IgD-negative memory B cell (primary cell): ENCODE measurements around the gene PRSS22. TPM values are rescaled to one million over a fixed set of nuclear protein-coding genes. Genes with fewer than 3 reads are reported as not detected.

Source experiments
- H3K27ac Mint-ChIP-seq, 3 donors: one replicate each; pipeline ENCODE4 v1.8.0; 2020 to 2022; ENCODE audit warnings: mild to moderate bottlenecking in 3 of 3, mixed read lengths in 3 of 3, moderate library complexity in 1 of 3
- H3K27me3 Mint-ChIP-seq: one replicate; pipeline ENCODE4 v1.8.0; 2021; ENCODE audit warnings: mixed read lengths
- H3K36me3 Mint-ChIP-seq: one replicate; pipeline ENCODE4 v1.8.0; 2020; ENCODE audit warnings: mild to moderate bottlenecking, mixed read lengths
- H3K4me1 Mint-ChIP-seq, 3 donors: one replicate each; pipeline ENCODE4 v1.8.0; 2020 to 2022; ENCODE audit warnings: mixed read lengths in 3 of 3, mild to moderate bottlenecking in 1 of 3
- H3K4me3 Mint-ChIP-seq, 4 donors: one replicate each; pipeline ENCODE4 v1.8.0; 2020 to 2022; ENCODE audit warnings: mild to moderate bottlenecking in 4 of 4, mixed read lengths in 4 of 4, moderate library complexity in 3 of 4
- H3K9me3 Mint-ChIP-seq, 3 donors: one replicate each; pipeline ENCODE4 v1.8.0; 2020 to 2021; ENCODE audit warnings: mixed read lengths in 3 of 3, mild to moderate bottlenecking in 1 of 3
- polyA plus RNA-seq: library from polyadenylated mRNA; unstranded; fragments of 300-500 nt; fragmentation: Illumina TruSeq; gene quantifications from one replicate; pipeline ENCODE4 v1.2.3, GENCODE V29; 2021

PRSS22 gene
- polyA plus RNA-seq, 1 donor from 2014 or later, result not detected

- Mint-ChIP-seq H3K27me3 (peaks cover 7% of the 10 kb centered on the region), H3K36me3 (no peaks in the 10 kb centered on the region), H3K4me3 (peak overlapping the region in 1 of 4 donors; percentile 61), H3K4me1 (peaks cover 3 to 8% (median 5%) of the 10 kb centered on the region in 3 donors), H3K9me3 (peaks cover 0 to 4% (median 0%) of the 10 kb centered on the region in 3 donors), H3K27ac (no peak overlapping the region)
Measured at GRCh38 chr16:2865651-2866050, 7.7 kb upstream of the PRSS22 start.

- H3K27me3 Mint-ChIP-seq, result peaks cover 20% of the 10 kb centered on the region
- peaks cover 0 to 3% (median 3%) of the 10 kb centered on the region in 3 donors for H3K4me1 Mint-ChIP-seq
- no peak overlapping the region for H3K4me3 Mint-ChIP-seq
- H3K27ac Mint-ChIP-seq, result no peak overlapping the region
- H3K36me3 Mint-ChIP-seq, result no peaks in the 10 kb centered on the region
- peaks cover 0 to 4% (median 0%) of the 10 kb centered on the region in 3 donors for H3K9me3 Mint-ChIP-seq
Measured at GRCh38 chr16:2860826-2861567, 3.0 kb upstream of the PRSS22 start.

- Mint-ChIP-seq H3K9me3 (peaks cover 0 to 4% (median 0%) of the 10 kb centered on the region in 3 donors), H3K27me3 (peaks cover 20% of the 10 kb centered on the region), H3K36me3 (no peaks in the 10 kb centered on the region), H3K4me3 (no peak overlapping the region), H3K4me1 (peaks cover 2 to 3% (median 2%) of the 10 kb centered on the region in 3 donors), H3K27ac (no peak overlapping the region)
Measured at GRCh38 chr16:2859686-2860265, 1.8 kb upstream of the PRSS22 start.

- H3K4me3 Mint-ChIP-seq, result no peak overlapping the region
Measured at GRCh38 chr16:2858245-2859025, 465 bp upstream of the PRSS22 start.

GRCh38 chr16:2856686-2857450, 1.1 kb downstream of the PRSS22 start:
- Mint-ChIP-seq H3K4me1 (peaks cover 0 to 3% (median 2%) of the 10 kb centered on the region in 3 donors), H3K4me3 (no peak overlapping the region), H3K27ac (no peak overlapping the region), H3K27me3 (peaks cover 21% of the 10 kb centered on the region), H3K36me3 (no peaks in the 10 kb centered on the region), H3K9me3 (peaks cover 4 to 12% (median 4%) of the 10 kb centered on the region in 3 donors)

More at GRCh38 chr16:2858245-2859025, 465 bp upstream of the PRSS22 start:
- Mint-ChIP-seq H3K4me1 (peaks cover 0 to 3% (median 2%) of the 10 kb centered on the region in 3 donors), H3K36me3 (no peaks in the 10 kb centered on the region), H3K27ac (no peak overlapping the region), H3K9me3 (peaks cover 4 to 12% (median 4%) of the 10 kb centered on the region in 3 donors), H3K27me3 (peaks cover 20% of the 10 kb centered on the region)

GRCh38 chr16:2856061-2856670, 1.8 kb downstream of the PRSS22 start:
- peaks cover 4 to 11% (median 4%) of the 10 kb centered on the region in 3 donors for H3K9me3 Mint-ChIP-seq
- H3K4me1 Mint-ChIP-seq, result peaks cover 0 to 3% (median 2%) of the 10 kb centered on the region in 3 donors
- H3K36me3 Mint-ChIP-seq, result no peaks in the 10 kb centered on the region
- no peak overlapping the region for H3K4me3 Mint-ChIP-seq
- H3K27ac Mint-ChIP-seq, result no peak overlapping the region
- H3K27me3 Mint-ChIP-seq, result peaks cover 17% of the 10 kb centered on the region

GRCh38 chr16:2855536-2855935, 2.4 kb downstream of the PRSS22 start:
- Mint-ChIP-seq H3K9me3 (peaks cover 4 to 9% (median 4%) of the 10 kb centered on the region in 3 donors), H3K27me3 (peaks cover 15% of the 10 kb centered on the region), H3K4me1 (peaks cover 0 to 3% (median 2%) of the 10 kb centered on the region in 3 donors), H3K4me3 (peak overlapping the region in 1 of 4 donors; percentile 65), H3K27ac (no peak overlapping the region), H3K36me3 (no peaks in the 10 kb centered on the region)

- Mint-ChIP-seq H3K27me3 (peaks cover 11% of the 10 kb centered on the region), H3K36me3 (no peaks in the 10 kb centered on the region), H3K9me3 (peaks cover 4 to 9% (median 4%) of the 10 kb centered on the region in 3 donors), H3K4me3 (no peak overlapping the region), H3K4me1 (peaks cover 0 to 3% (median 2%) of the 10 kb centered on the region in 3 donors), H3K27ac (no peak overlapping the region)
Measured at GRCh38 chr16:2854700-2855309, 3.2 kb downstream of the PRSS22 start.

GRCh38 chr16:2853531-2854073, 4.4 kb downstream of the PRSS22 start:
- no peaks in the 10 kb centered on the region for H3K36me3 Mint-ChIP-seq
- H3K9me3 Mint-ChIP-seq, result peaks cover 4 to 9% (median 4%) of the 10 kb centered on the region in 3 donors
- H3K27me3 Mint-ChIP-seq, result peaks cover 16% of the 10 kb centered on the region
- H3K4me3 Mint-ChIP-seq, result peak overlapping the region in 1 of 4 donors; percentile 39
- peaks cover 0 to 3% (median 2%) of the 10 kb centered on the region in 3 donors for H3K4me1 Mint-ChIP-seq
- H3K27ac Mint-ChIP-seq, result no peak overlapping the region

GRCh38 chr16:2852731-2853507, 5.1 kb downstream of the PRSS22 start:
- Mint-ChIP-seq H3K9me3 (peaks cover 4 to 9% (median 4%) of the 10 kb centered on the region in 3 donors), H3K4me3 (no peak overlapping the region), H3K27ac (no peak overlapping the region), H3K36me3 (no peaks in the 10 kb centered on the region), H3K27me3 (peaks cover 17% of the 10 kb centered on the region), H3K4me1 (peaks cover 0 to 3% (median 2%) of the 10 kb centered on the region in 3 donors)

GRCh38 chr16:2852003-2852730, 5.8 kb downstream of the PRSS22 start:
- H3K4me1 Mint-ChIP-seq, result peaks cover 0 to 2% (median 0%) of the 10 kb centered on the region in 3 donors
- H3K36me3 Mint-ChIP-seq, result no peaks in the 10 kb centered on the region
- no peak overlapping the region for H3K27ac Mint-ChIP-seq
- peaks cover 4 to 9% (median 4%) of the 10 kb centered on the region in 3 donors for H3K9me3 Mint-ChIP-seq
- H3K4me3 Mint-ChIP-seq, result no peak overlapping the region
- H3K27me3 Mint-ChIP-seq, result peaks cover 16% of the 10 kb centered on the region

GRCh38 chr16:2848933-2849725, 8.8 kb downstream of the PRSS22 start:
- Mint-ChIP-seq H3K4me1 (no peaks in the 10 kb centered on the region), H3K27ac (peak overlapping the region in 1 of 3 donors; percentile 72), H3K27me3 (peaks cover 23% of the 10 kb centered on the region), H3K9me3 (peaks cover 0 to 6% (median 2%) of the 10 kb centered on the region in 3 donors), H3K4me3 (no peak overlapping the region), H3K36me3 (no peaks in the 10 kb centered on the region)
